Measurements from ENCODE around the gene SGSH.
A peak's percentile ranks its signal among the peaks of the same experiment; 100 is the strongest.
"Not testable (repeated sequence)": the region's sequence is repeated elsewhere in the genome, so short reads cannot be mapped to it uniquely, and the experiment has no call there.

Gene SGSH

GRCh38 chr17:80253631-80254395 lies 33.7 kb upstream of the SGSH start:
- DNase-seq: no peak

GRCh38 chr17:80252871-80253270 lies 32.7 kb upstream of the SGSH start:
- DNase-seq: peak; percentile 61 to 92 (median 78)

GRCh38 chr17:80251966-80252365 lies 31.8 kb upstream of the SGSH start:
- no peak for DNase-seq

- no peak for DNase-seq
Measured at GRCh38 chr17:80248894-80249710, 29.0 kb upstream of the SGSH start.

GRCh38 chr17:80248001-80248893 lies 28.1 kb upstream of the SGSH start:
- no peak for DNase-seq

- no peak for DNase-seq
Measured at GRCh38 chr17:80247561-80247960, 27.4 kb upstream of the SGSH start.

- DNase-seq: no peak
Measured at GRCh38 chr17:80246726-80247125, 26.6 kb upstream of the SGSH start.

- no peak for DNase-seq
Measured at GRCh38 chr17:80246266-80246681, 26.1 kb upstream of the SGSH start.

- no peak for DNase-seq
Measured at GRCh38 chr17:80245566-80246265, 25.6 kb upstream of the SGSH start.

- DNase-seq: no peak
Measured at GRCh38 chr17:80244871-80245509, 24.9 kb upstream of the SGSH start.

- DNase-seq: not testable (repeated sequence)
Measured at GRCh38 chr17:80244448-80244847, 24.3 kb upstream of the SGSH start.

GRCh38 chr17:80243526-80244433 lies 23.6 kb upstream of the SGSH start:
- no peak for DNase-seq

- DNase-seq: no peak
Measured at GRCh38 chr17:80242505-80242904, 22.4 kb upstream of the SGSH start.

GRCh38 chr17:80237386-80237785 lies 17.3 kb upstream of the SGSH start:
- no peak for DNase-seq

- DNase-seq: no peak
Measured at GRCh38 chr17:80236911-80237310, 16.8 kb upstream of the SGSH start.

- no peak for DNase-seq
Measured at GRCh38 chr17:80233202-80233601, 13.1 kb upstream of the SGSH start.

GRCh38 chr17:80232438-80232837 lies 12.3 kb upstream of the SGSH start:
- DNase-seq: no peak

GRCh38 chr17:80229011-80229410 lies 8.9 kb upstream of the SGSH start:
- no peak for DNase-seq

- DNase-seq: no peak
Measured at GRCh38 chr17:80228477-80228876, 8.3 kb upstream of the SGSH start.

- no peak for DNase-seq
Measured at GRCh38 chr17:80227666-80228065, 7.5 kb upstream of the SGSH start.

GRCh38 chr17:80227156-80227555 lies 7.0 kb upstream of the SGSH start:
- DNase-seq: no peak
